Body of pancreas (tissue), 4 donors: ENCODE results near the gene HMSD. TPM values are rescaled to one million over a fixed set of nuclear protein-coding genes. Genes with fewer than 3 reads are reported as not detected.
A peak's percentile ranks its signal among the peaks of the same experiment; 100 is the strongest.

Experiments used
- ATAC-seq: fragments of 150-250 bp; one replicate; pipeline ENCODE4 v1.9.1; 2016
- DNase-seq, 4 donors: peaks; one replicate each; pipeline ENCODE4 v3.0.0-alpha.2; 2019
- H3K27ac ChIP-seq, 4 donors: fragments of 200-600 bp; sonication (generic); 1 replicate in 3 of 4; 2 replicates in 1 of 4; pipeline versions ENCODE4 v1.5.1 to v1.6.1; 2016 to 2019; ENCODE audit warnings: mild to moderate bottlenecking in 1 of 4, mixed read lengths in 1 of 4, moderate library complexity in 1 of 4
- H3K27me3 ChIP-seq, 2 donors: fragments of 200-600 bp; sonication (generic); one replicate each; pipeline ENCODE4 v1.6.0; 2016; ENCODE audit warnings: mild to moderate bottlenecking in 1 of 2
- H3K36me3 ChIP-seq, 2 donors: fragments of 200-600 bp; sonication (generic); replicated peaks in 1 of 2; 2 replicates each; pipeline ENCODE4 v1.5.1; 2016; ENCODE audit warnings: low read depth in 2 of 2; ENCODE audit not compliant: insufficient read depth in 1 of 2
- H3K4me1 ChIP-seq: fragments of 200-600 bp; sonication (generic); one replicate; pipeline ENCODE4 v1.6.0; 2016
- H3K4me3 ChIP-seq, 2 donors: fragments of 200-600 bp; sonication (generic); 1 replicate in 1 of 2; 2 replicates in 1 of 2; pipeline ENCODE4 v1.5.1; 2016 to 2019
- H3K9me3 ChIP-seq, 3 donors: fragments of 200-600 bp; sonication (generic); 1 replicate in 2 of 3; 2 replicates in 1 of 3; pipeline ENCODE4 v1.5.1; 2016
- CTCF ChIP-seq, 7 experiments: fragments of 450-650 bp in 4 of 7; fragments of 200-600 bp in 3 of 7; sonication (generic) in 3 of 7; IDR thresholded peaks; one replicate each; pipeline ENCODE4 v1.5.1; 2016 to 2019; ENCODE audit warnings: antibody characterized with exemption in 7 of 7
- POLR2A ChIP-seq, 3 donors: fragments of 450-650 bp; IDR thresholded peaks; one replicate each; pipeline ENCODE4 v1.6.1; 2016; ENCODE audit warnings: antibody characterized with exemption in 3 of 3, mild to moderate bottlenecking in 2 of 3
- WGBS, 2 donors: methylation state at CpG; one replicate each; pipeline ENCODE4 v1.1.5; 2017; 5-methylcytosine and 5-hydroxymethylcytosine counted together
- intact Hi-C: fragments of 100-400 bp; cut with DNase I; formaldehyde crosslinking; loops from one replicate; pipeline ENCODE4 v1.15.1; 2023
- total RNA-seq, 2 donors: library from RNA; depleted of rRNA; stranded (reverse); fragments of >200 nt; gene quantifications; one replicate each; pipeline ENCODE4 v1.1.0, GENCODE V29; 2016

HMSD gene
- total RNA-seq, 2 donors from 2014 or later = not detected

GRCh38 chr18:63964908-63965307 is 15.8 kb downstream of the HMSD start:
- intact Hi-C loops = no loop called here

GRCh38 chr18:63965716-63966330 is 16.7 kb downstream of the HMSD start:
- H3K27me3 ChIP-seq = no peaks in the 10 kb centered on the region
- TF ChIP-seq CTCF (IDR thresholded peaks at IDR 0.05) = no peak
- 66 to 74% methylated on average over 5 of the region's 5 CpGs for WGBS, 2 donors
- peaks cover 9% of the 10 kb centered on the region for H3K4me1 ChIP-seq
- H3K4me3 ChIP-seq = no peak overlapping the region
- H3K36me3 ChIP-seq = no peaks in the 10 kb centered on the region
- H3K27ac ChIP-seq = no peak overlapping the region
- no peak for DNase-seq
- H3K9me3 ChIP-seq = no peaks in the 10 kb centered on the region
- intact Hi-C loops = no loop called here
- ATAC-seq = no peak

More at GRCh38 chr18:63964908-63965307, 15.8 kb downstream of the HMSD start:
- TF ChIP-seq POLR2A (IDR thresholded peaks at IDR 0.05) (no peak), CTCF (IDR thresholded peaks at IDR 0.05) (no peak)
- H3K4me1 ChIP-seq = peaks cover 8% of the 10 kb centered on the region
- DNase-seq = no peak
- no peak overlapping the region for H3K4me3 ChIP-seq
- ATAC-seq = no peak
- H3K27ac ChIP-seq = no peak overlapping the region
- H3K27me3 ChIP-seq = no peaks in the 10 kb centered on the region
- H3K9me3 ChIP-seq = no peaks in the 10 kb centered on the region
- H3K36me3 ChIP-seq = no peaks in the 10 kb centered on the region

GRCh38 chr18:63969942-63970808 is 21.1 kb downstream of the HMSD start, which contains the start of gene SERPINB8:
Gene SERPINB8 (plus strand): TSS chr18:63970081. CDS start chr18:63978309, 8,228 bp downstream.
- TF ChIP-seq CTCF (IDR thresholded peaks at IDR 0.05) (no peak), POLR2A (IDR thresholded peaks at IDR 0.05) (peak; percentile 95 to 99 (median 98))
- Histone ChIP-seq H3K36me3 (no peaks in the 10 kb centered on the region), H3K4me3 (peak within 1 kb of the TSS; percentile 74 to 79), H3K4me1 (peaks cover 16% of the 10 kb centered on the region), H3K27me3 (no peaks in the 10 kb centered on the region), H3K9me3 (no peaks in the 10 kb centered on the region), H3K27ac (peak within 1 kb of the TSS; percentile 96 to 99 (median 98))
- DNase-seq (peak; percentile 93 to 95 (median 94)), ATAC-seq (peak; percentile 97)
- intact Hi-C loops = no loop called here
- WGBS, 2 donors = 0 to 1% methylated on average over 31 to 61 of the region's 62 CpGs

- no peaks in the 10 kb centered on the region for H3K27me3 ChIP-seq
- intact Hi-C loops = no loop called here
- 18 to 37% methylated on average over 17 to 18 of the region's 18 CpGs for WGBS, 2 donors
- H3K4me3 ChIP-seq = peak overlapping the region; percentile 74 to 79
- H3K9me3 ChIP-seq = no peaks in the 10 kb centered on the region
- H3K36me3 ChIP-seq = no peaks in the 10 kb centered on the region
- ATAC-seq (peak; percentile 31), DNase-seq (peak; percentile 29 to 36 (median 36))
- H3K27ac ChIP-seq = peak overlapping the region; percentile 96 to 99 (median 98)
- peaks cover 16% of the 10 kb centered on the region for H3K4me1 ChIP-seq
- no peak for TF ChIP-seq POLR2A (IDR thresholded peaks at IDR 0.05)
- TF ChIP-seq CTCF (IDR thresholded peaks at IDR 0.05) = no peak
Measured at GRCh38 chr18:63970809-63971205, 21.7 kb downstream of the HMSD start.
